ENCODE measurements around the gene RASAL2.
A peak's percentile ranks its signal among the peaks of the same experiment; 100 is the strongest.
"Not testable (repeated sequence)": the region's sequence is repeated elsewhere in the genome, so short reads cannot be mapped to it uniquely, and the experiment has no call there.

Gene RASAL2

DNA sequence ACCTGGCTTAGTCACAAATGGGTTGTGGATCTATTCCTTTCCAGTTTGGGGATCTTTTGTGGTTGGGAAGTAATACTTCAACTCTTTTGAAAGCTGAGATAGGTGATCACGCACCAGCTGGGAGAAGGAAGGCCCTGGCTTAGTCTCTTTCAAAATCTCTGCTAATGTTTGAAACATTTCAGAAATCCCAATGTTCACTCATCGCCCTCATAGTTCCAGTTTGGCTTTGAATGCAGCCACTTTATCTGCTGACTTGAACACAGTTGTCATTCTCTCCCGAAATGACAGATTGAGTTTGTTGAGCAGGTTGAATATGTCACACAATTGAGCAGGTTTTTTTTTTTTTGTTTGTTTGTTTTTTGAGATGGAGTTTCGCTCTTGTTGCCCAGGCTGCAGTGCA is 24.6 kb downstream of the RASAL2 start:
- no peak for DNase-seq (ENCODE audit: low read depth in 2 of 2)

DNA sequence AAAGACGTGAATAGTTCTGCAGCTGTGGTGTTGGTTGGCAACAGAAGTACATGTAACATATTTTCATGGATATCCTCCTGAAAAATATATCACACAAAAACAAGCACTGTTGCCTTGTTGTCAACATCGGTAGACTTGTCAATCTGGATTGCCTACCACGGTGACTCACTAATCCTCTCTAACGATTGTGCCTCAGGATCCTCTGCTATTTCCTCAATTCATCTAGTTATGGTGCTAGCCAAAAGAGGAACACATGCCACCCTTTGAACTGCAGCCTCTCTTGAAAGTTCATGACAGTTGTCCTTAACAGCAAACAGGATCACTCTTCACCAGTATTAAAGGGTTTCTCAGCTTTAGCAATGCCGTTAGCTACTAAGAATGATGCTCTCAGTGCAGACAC is 25.7 kb downstream of the RASAL2 start:
- DNase-seq (ENCODE audit: low read depth in 2 of 2) = no peak

DNA sequence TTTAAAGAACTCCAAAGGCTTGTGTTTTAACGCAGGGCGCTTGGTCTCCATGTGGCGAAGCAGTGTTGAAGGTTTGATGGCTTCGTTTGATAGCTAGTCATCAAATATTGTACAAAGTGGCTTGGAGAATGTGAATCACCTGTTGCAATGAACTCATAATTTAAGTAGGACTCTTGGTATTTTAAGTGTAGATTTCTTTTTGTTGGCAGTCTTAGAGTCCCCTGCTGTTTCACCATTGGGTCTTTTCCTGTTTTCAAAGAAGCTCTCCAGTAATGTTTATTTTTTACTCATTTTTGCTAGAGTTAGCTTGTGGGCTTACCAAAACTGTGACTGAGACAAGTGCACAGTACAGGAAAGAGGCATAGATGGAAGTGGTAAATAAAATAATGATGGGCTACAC is 26.2 kb downstream of the RASAL2 start:
- DNase-seq (ENCODE audit: low read depth in 2 of 2) = no peak

DNA sequence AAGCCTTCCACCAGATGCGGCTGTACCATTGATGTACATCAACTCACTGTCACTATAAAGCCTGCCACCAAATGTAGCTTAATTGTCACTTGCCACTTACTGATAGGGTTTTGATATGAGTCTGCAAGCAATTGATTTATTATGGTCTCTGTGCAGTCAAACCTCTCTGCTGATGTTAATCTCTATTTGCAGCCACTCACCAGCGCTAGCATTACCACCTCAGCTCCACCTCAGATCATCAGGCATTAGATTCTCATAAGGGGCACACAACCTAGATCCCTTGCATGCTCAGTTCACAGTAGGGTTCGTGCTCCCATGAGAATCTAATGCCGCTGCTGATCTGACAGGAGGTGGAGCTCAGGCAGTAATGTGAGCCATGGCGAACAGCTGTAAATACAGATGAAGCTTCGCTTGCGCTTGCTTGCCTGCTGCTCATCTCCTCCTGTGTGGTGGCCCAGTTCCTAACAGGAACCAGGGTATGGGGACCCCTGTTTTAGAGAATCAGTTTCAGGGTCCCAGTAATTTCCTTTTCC is 26.7 kb downstream of the RASAL2 start:
- DNase-seq (ENCODE audit: low read depth in 2 of 2) = not testable (repeated sequence)

DNA sequence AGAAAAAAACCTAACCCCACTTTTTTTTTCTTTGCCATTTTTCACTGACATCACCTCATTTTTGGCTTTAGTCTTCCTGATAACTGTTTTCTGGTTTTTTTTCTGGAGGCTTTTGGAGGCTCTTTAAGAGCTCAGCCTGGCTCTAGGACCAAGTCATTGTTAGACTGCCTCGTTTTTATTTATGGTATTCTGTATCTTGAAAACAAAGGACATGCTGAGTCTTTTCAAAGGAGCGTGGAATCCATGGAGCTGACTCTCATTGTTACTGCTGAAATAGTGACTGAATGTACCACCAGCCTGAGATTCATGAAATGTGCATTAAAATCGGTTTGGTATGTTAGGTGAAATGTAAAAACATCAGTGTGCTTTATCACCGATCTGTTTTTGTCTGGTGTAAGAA is 28.0 kb downstream of the RASAL2 start:
- DNase-seq (ENCODE audit: low read depth in 2 of 2) = no peak

DNA sequence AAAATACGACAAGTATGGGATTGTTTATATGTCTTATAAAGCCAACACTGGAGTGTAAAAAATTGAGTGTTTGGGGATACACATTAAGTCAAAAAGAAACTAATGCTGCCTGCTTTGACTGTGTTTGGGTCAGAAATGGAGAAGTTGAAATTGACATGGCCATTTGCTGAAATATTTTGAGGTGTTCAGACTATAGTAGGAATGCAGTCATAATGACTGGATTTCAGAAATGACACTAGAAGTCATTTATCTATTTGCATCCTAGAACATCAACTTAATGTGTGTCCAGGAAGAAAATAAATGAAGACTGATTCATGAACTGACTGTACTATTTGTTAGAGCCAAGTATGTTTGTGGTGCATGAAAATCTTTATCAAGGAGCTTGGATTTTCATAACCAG is 28.4 kb downstream of the RASAL2 start:
- no peak for DNase-seq (ENCODE audit: low read depth in 2 of 2)

DNA sequence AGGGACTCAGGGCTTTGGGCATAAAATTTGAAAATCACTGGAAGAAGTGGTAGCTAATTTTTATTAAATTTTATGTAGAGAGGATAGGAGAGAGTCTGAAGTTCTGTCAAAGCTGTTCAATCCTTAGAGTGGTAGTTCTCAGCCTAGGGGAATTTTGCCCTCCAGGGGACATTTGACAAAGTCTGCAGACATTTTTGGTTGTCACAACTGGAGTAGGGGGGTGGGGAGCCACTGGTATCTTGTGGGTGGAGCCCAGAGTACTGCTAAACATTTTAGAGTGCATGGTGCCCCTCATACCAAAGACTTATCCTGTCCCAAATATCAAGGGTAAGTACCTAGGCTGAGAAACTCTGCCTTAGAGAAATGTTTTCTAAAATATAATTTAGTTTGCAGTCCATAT is 30.2 kb downstream of the RASAL2 start:
- DNase-seq (ENCODE audit: low read depth in 2 of 2) = no peak

DNA sequence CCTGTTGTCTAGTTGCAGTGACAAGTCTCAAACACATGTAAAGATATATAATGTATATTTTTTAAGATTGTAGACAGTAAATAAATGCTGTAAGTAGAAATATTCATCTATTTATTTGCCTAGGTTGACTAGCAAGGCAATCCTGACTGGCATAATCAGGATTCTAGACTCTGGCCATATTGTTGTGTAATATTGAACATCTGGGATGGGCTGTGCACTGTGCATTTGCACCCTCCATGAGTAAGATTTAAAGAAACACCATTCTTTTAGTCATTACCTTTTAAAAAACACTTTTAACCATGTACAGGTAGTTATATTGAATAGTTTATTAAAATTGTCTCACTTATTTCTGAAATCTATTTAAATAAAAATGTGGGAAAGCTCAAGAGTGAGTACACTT is 32.4 kb downstream of the RASAL2 start:
- no peak for DNase-seq (ENCODE audit: low read depth in 2 of 2)

DNA sequence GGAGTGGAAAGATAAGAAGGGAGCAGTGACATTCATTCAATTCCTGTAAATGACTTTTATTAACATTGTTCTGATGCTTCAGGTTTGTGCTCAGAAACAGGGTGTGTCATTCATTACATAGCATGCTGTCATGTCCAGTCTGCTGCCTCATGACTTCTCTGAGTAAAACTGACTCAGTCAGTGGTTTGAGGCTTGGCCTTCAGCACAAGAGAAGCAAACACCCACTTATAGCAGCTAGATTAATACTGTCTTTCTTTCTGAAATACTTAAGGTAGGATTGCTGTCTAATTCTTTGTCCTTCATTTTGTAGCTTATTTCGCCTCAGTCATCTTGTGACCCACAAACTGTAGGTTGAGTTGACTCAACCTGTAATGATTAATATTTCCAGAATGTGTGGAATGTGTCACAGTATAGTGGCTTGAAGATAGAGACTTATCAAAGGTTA is 32.9 kb downstream of the RASAL2 start:
- DNase-seq (ENCODE audit: low read depth in 2 of 2) = peak; percentile 42 to 47

DNA sequence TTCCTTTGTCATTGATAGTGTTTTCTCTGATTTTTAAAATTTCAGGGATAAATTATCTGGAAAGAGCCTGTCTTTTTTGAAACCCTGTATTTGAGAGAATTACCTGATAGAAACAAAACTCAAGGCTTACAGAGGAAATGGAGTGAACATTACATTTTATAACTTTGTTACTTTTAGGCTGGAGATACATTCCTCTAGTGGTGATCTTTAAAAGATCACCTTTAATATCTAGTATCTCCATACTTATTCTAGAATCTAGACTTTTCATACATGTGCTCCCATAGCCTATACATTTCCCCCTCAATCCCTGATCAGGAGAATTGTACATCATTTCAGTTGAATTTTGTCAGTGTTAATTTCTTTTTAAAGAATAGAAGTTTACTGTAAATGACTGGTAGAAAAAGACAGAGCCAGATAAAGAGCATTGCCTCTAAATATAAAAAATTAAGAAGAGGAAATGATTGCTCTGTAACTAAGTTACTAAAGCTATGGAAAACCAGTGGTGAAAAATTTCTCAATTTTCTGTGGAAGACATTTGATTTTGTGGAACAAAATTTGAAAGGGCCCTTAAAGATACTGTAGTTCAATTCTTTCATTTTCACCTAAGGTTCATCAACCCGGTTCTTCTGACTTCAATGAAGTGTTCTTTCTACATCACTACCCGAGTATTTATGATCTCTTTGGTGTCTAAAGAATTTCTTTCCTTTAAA is 33.7 kb downstream of the RASAL2 start:
- no peak for DNase-seq (ENCODE audit: low read depth in 2 of 2)

DNA sequence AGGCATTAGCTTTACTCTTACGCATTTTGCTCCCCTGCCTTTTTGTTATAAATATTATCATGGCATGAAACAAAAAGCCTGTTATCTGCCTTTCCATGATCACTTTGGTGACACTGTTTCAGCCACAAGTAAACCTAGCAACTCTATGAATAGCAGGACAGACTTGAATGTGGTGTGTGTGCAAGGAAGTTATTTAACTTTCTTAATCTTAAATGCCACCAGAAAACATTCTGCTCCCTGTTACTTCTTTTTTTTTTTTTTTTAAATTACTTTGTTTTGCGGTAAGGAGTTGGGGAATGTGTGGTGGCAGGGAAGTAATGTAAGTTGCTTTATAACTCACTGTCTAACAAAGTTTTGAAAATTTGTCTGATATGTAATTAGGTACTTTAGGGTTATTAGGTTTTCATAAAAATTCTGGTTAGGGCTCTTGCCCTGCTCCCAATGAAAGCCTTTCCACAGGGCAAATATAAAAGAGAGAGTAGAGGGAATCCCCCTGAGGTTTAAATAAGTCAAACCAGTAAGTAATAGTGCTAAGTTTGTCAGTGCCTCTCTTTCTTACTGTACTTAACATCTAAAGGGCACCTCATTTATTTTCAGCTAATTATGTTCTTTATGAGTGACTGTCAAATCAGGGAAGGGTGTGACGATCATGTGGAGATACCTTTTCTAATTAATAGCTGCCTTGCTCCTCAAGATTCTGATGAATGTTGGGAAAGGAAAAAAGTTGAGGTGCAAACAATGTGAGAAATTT is 39.5 kb downstream of the RASAL2 start:
- no peak for DNase-seq (ENCODE audit: low read depth in 2 of 2)

DNA sequence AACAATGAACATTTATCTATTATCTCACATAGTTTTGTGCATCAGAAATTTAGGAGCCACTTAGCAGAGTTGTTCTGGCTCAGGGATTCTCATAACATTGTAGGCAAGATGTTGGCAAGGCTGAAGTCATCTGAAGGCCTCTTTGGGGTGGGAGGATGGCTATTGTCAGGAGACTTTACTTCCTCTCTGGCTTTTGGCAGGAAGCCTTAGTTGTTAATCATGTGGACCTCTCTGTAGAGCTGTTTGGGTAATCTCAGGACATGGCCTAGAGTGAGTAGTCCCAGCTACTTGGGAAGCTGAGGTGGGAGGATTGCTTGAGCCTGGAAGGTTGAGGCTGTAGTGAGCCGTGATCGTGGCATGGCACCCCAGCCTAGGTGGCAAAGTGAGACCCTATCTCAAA is 40.2 kb downstream of the RASAL2 start:
- peak; percentile 39 to 50 for DNase-seq (ENCODE audit: low read depth in 2 of 2)

DNA sequence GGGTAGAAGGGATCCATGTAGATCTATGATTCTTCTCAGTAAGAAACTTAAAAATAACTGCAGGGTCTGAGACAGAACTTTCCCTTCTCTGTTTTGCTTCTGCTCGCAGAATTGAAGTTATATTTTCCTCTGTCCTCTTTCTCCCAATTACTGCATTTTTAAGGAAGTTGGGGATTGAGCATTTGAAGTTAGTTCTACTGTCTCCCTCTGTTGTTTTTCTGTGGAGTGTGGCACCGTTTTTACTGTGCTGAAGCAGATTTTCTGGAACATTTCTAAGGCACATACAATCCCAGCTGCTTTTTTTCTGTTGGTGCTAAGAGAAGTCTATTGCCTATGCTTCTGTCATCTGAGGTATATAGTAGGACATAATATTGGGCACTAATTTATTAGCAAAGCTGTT is 43.3 kb downstream of the RASAL2 start:
- DNase-seq (ENCODE audit: low read depth in 2 of 2) = no peak

DNA sequence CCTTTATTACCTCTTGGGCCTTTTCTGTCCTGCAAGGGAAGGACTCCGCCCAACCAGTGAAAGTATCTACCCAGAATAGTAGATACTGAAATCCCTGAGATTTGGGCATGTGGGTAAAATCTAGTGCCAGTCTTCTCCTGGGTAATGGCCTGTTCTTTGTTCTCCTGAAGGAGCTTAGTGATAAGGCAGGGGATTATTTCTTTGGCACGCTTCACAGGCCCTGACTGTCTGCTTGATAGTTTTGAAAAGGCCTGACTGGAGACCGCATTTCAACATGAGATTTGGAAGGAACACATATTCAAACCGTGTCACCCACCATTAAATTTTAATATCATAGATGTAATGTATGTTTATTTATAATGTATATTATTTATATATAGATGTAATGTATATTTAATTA is 48.9 kb downstream of the RASAL2 start:
- DNase-seq (ENCODE audit: low read depth in 2 of 2) = no peak

DNA sequence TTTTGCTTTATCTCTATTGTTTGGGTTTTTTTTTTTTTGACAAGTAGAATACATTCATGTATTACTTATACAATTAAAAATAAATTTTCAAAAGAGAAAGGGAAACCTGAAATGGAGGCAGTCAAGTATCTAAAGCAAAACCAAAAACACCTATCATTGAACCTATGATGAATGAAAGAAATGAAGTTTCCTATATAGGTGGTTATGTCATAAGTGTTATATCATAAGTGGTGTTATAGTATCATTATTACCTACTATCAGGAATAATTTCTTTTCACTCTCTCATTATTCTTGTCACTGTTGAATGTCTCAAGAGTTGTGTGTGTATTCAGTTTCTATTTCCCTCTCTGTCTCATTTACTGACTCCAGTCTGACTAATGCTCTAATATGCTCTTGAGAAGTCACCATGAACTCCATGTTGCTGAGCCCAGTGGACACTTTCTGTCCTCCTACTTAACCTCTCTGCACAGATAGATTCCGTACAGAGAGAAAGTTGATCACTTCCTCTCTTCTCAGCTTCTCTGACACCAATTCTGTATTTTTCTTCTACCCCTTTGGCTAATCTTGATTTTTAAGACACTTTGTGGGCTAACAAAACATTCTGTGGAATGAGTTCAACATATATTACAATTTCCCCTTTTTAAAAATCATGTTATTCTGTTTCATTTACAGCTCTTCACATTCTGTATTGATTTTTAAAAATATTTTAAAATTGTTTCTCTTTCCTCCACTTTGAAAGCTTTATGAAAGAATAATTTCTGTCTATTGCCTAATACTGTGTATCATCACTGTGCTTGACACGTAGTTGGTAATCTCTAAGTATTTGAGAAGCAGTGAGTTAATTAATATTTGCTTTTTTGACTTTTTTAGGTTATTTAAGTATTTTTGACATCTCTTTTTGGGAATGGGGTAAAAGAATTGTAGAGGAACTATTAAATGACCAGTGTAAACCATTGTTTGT is 50.1 kb downstream of the RASAL2 start:
- DNase-seq (ENCODE audit: low read depth in 2 of 2) = no peak

DNA sequence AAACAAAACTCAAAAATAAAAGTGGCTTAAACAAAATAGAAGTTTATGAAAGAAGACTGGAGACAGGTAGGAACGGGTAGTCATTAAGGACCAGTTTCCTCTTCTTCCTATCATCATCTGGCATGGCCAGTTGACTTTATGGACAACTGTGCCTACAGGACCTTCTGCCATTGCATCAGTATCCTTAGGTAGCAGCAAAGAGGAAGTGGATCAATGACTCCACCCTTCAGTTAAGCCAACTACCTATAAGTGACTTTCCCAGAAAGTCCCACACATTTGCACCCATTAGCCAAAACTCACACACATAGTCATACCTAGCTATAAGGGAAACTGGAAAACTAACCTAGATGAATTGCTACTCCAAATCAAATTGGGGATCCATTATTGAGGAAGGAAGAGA is 51.7 kb downstream of the RASAL2 start:
- DNase-seq (ENCODE audit: low read depth in 2 of 2) = no peak

DNA sequence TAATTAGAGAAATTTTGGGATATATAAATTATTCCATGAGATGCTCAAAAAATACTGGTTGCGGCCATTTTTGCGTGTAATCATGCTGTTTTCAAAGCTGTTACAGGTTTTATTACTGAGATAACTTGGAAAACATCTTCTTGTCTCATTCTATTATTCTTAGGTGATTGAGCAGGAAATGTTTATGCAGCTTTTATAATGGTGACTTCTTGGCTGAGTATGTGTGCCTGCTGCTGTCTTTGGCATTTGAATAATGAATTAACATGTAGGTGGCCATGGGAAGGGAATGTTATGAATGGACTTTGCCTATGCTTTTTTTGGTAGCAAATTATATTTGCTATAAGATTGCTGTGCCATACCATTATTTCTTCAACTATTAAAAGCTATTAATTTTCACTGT is 52.5 kb downstream of the RASAL2 start:
- no peak for DNase-seq (ENCODE audit: low read depth in 2 of 2)

DNA sequence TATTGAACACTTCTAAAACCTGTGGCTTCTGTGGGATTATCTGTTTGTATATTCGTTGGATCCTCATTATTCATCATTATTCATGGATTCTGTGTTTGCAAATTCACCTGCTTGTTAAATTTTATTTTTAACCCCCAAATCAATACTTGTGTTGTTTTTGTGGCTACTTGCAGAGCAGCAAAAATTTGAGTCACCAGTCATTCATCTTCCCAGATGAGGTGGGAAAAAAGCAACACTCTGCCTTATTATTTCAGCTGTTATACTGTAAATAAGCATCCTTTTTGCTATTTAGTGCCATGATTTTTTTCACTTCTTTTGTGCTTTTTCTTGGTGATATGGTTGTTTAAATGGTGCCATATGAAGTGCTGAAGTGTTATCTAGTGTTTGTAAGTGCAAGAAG is 56.7 kb downstream of the RASAL2 start:
- no peak for DNase-seq (ENCODE audit: low read depth in 2 of 2)

DNA sequence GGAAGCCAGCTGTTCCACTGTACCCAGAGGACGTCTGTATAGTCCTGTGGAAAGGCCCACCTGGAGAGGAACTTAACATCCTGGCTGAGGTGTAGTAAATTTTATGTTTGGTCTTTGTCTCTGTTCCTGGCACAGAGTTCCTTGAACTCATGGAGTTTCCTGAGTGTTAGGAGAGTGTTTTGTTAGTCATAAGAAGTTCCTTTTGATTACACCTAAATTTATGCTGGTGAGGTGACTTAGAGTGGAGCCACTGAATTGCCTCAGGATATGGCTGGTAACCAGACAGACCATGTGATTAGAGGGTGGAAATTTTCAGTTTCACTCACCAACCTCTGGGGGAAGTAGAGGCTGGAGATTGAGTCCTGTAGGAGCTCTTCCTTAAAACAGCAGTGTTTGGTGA is 57.9 kb downstream of the RASAL2 start:
- DNase-seq (ENCODE audit: low read depth in 2 of 2) = no peak

DNA sequence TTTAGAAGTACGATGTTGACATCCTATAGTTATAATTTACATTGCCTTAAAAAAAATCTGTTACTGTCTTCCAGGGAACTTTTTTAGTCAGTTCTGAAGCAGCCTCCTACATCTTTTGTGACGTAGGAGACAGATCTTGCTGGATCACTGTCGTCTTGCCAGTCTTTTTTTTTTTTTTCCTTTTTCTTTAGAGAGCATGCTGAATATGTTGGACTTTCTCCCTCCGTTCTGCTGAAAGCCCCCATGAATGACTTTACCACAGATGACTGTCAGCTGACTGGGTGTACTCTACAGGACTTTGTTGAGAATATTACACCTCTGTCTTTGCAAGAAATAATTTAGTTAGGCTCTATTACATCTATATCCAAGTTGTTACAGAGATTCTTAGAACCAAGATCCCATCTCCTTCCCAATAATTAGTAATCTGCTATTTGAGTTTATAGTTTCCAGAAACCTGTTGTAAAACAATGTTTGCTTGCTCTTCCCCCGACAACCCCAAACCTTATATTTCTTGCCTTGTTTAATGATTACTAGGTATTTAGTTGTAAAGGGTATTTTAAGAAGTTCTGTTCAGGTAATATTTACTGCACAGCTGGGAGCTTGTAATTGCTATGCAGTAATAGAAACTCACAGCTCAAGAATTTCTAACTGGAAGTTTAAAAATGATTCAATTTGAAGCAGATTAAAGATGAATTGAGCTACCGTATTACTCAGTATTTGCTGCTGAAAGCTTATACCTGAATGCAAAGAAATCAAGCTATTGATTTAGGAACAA is 61.8 kb downstream of the RASAL2 start:
- no peak for DNase-seq (ENCODE audit: low read depth in 2 of 2)

DNA sequence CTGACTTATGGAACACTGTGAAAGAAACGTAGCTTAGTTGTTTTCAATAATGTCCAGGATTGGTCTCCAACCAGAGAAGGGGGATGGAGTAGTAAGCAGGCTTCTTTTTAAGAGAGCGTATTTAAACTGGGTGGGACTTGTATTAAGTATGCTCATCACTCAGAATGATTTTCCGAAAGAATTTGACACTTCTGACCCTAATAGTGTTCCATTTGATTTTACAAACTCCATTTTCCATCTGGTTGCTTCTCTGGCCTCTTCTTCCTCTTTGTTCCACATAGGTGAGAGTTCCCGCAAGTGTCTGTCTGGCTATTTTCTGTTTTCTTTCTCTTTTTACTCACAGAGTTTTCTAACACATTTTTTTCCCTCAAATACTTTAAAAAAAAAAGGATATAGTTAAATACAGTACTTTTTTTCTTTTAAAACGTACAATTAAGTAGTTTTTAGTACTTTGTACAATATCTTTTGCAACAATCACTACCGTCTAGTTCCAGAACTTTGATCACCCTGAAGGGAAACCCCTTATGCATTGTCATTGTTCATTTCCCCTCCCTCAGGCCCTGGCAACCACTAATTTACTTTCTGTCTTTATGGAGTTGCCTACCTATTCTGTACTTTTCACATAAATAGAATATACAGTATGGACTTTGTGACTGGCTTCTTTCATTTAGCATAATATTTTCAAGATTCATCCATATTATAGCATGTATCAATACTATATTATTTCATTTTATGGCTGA is 67.0 kb downstream of the RASAL2 start:
- no peak for DNase-seq (ENCODE audit: low read depth in 2 of 2)
